AG04449 (cell line): ENCODE data around the gene AGAP3.
A peak's percentile ranks its signal among the peaks of the same experiment; 100 is the strongest.

Source experiments
- CTCF ChIA-PET: fragments of 350-600 bp; formaldehyde crosslinking; extraction: SDS; loops from one replicate; lab custom pipeline; 2021; ENCODE audit warnings: antibody characterized with exemption; lab: Yijun Ruan, JAX
- POLR2A ChIA-PET: fragments of 400-600, 350-600 bp; formaldehyde crosslinking; extraction: SDS; loops from one replicate; lab custom pipeline; 2020; ENCODE audit warnings: antibody characterized with exemption, inconsistent platforms; lab: Yijun Ruan, JAX
- DNase-seq: peaks from one replicate; pipeline ENCODE4 v3.0.0-alpha.2; 2010; ENCODE audit warnings: low read depth, low spot score
- H3K4me3 ChIP-seq: 2 replicates; pipeline ENCODE4 v1.5.1; 2011; ENCODE audit warnings: low read depth, mild to moderate bottlenecking, control low read depth, low read length
- CTCF ChIP-seq: IDR thresholded peaks from one replicate; pipeline ENCODE4 v1.5.1; 2011; ENCODE audit warnings: mild to moderate bottlenecking, moderate library complexity, low read length, control low read depth, inconsistent platforms; ENCODE audit not compliant: insufficient read depth; ENCODE audit errors: missing control alignments

Gene AGAP3

GRCh38 chr7:151123822-151124464 is 37.7 kb downstream of the AGAP3 start:
- ChIA-PET POLR2A (interaction anchor here (0.6 kb wide), 1 partner anchor 123 kb away, joined by 3 read pairs; no protein-coding TSS in a partner anchor), CTCF (interaction anchor here (0.6 to 5.0 kb wide), 48 partner anchors 9 to 228 kb away, joined by 3 to 85 read pairs (median 4); partner anchors contain the start of genes ABCF2, CHPF2 and GBX1)
- peak; percentile 100 for TF ChIP-seq CTCF
- H3K4me3 ChIP-seq: no peak overlapping the region
- DNase-seq: no peak

- TF ChIP-seq CTCF: no peak
- DNase-seq: no peak
- H3K4me3 ChIP-seq: no peak overlapping the region
- CTCF ChIA-PET: interaction anchor here (0.6 to 5.0 kb wide), 35 partner anchors 10 to 227 kb away, joined by 3 to 85 read pairs (median 5); partner anchors contain the start of genes ABCF2, CHPF2 and GBX1
- POLR2A ChIA-PET: interaction anchor here (0.6 kb wide), 1 partner anchor 123 kb away, joined by 3 read pairs; no protein-coding TSS in a partner anchor
These were observed 38.2 kb downstream of the AGAP3 start for GRCh38 chr7:151124481-151124880.

- no peak for TF ChIP-seq CTCF
- H3K4me3 ChIP-seq: no peak overlapping the region
- no peak for DNase-seq
- POLR2A ChIA-PET: no interaction called here
- CTCF ChIA-PET: interaction anchor here (0.6 to 5.0 kb wide), 21 partner anchors 8 to 178 kb away, joined by 3 to 85 read pairs (median 5); partner anchors contain the start of genes CHPF2 and GBX1
These were observed 38.7 kb downstream of the AGAP3 start for GRCh38 chr7:151124899-151125399.

- ChIA-PET POLR2A (no interaction called here), CTCF (interaction anchor here (0.6 to 5.0 kb wide), 10 partner anchors 8 to 138 kb away, joined by 3 to 85 read pairs (median 6); partner anchors contain the start of gene GBX1)
- H3K4me3 ChIP-seq: 0 out of 2 replicates have a peak overlapping the region, but pooled peaks have one; percentile 6
- DNase-seq: no peak
- TF ChIP-seq CTCF: no peak
These were observed 39.2 kb downstream of the AGAP3 start for GRCh38 chr7:151125470-151125845.

GRCh38 chr7:151125846-151126481 is 39.7 kb downstream of the AGAP3 start:
- POLR2A ChIA-PET: no interaction called here
- 0 out of 2 replicates have a peak overlapping the region, but pooled peaks have one; percentile 6 for H3K4me3 ChIP-seq
- no peak for DNase-seq
- TF ChIP-seq CTCF: no peak
- CTCF ChIA-PET: interaction anchor here (0.6 to 5.0 kb wide), 5 partner anchors 9 to 139 kb away, joined by 3 to 85 read pairs (median 6); partner anchors contain the start of gene GBX1
